HCT116 (cell line): ENCODE data around the gene LYRM7. TPM values are rescaled to one million over a fixed set of nuclear protein-coding genes. Genes with fewer than 3 reads are reported as not detected.
"Not testable (repeated sequence)": the region's sequence is repeated elsewhere in the genome, so short reads cannot be mapped to it uniquely, and the experiment has no call there.

ENCODE experiments used
- ATAC-seq: fragments of 200-7000 bp; cut with Tn5 transposase; 2 replicates; pipeline ENCODE4 v1.9.1; 2020; ENCODE audit warnings: mild to moderate bottlenecking, moderate library complexity
- BruUV-seq: library from RNA; stranded (reverse); fragments of 400-500 nt; replicated peaks from 2 replicates; lab custom pipeline; 2021; lab: Mats Ljungman, UMichigan
- CTCF ChIA-PET: fragments of 300-600 bp; sonication (Branson Sonifier 250); formaldehyde crosslinking; loops from one replicate; lab custom pipeline; 2021; ENCODE audit warnings: antibody characterized with exemption; lab: Charles Lee
- POLR2A ChIA-PET: fragments of 300-600, 350-600 bp; sonication (Branson Sonifier 250); formaldehyde crosslinking; loops from one replicate; lab custom pipeline; 2021; ENCODE audit warnings: antibody characterized with exemption; lab: Charles Lee
- RAD21 ChIA-PET, 2 experiments: fragments of 300-600 bp; sonication (Branson Sonifier 250); formaldehyde crosslinking; loops; one replicate each; lab custom pipeline; 2023; ENCODE audit warnings: low total read pairs in 2 of 2; ENCODE audit not compliant: uncharacterized antibody in 2 of 2, unreplicated experiment in 2 of 2, low non-redundant PET in 1 of 2; lab: Charles Lee
- DNase-seq: peaks from one replicate; pipeline ENCODE4 v3.0.0-alpha.2; 2010; ENCODE audit warnings: low read depth, low spot score
- H2AFZ ChIP-seq: fragments of 200-600 bp; shearing (Covaris generic), sonication (generic); 2 replicates; pipeline ENCODE4 v1.6.1; 2017; ENCODE audit warnings: low read depth, mixed run types, mixed read lengths, antibody characterized with exemption, low read length; ENCODE audit not compliant: poor library complexity, severe bottlenecking
- H3K27ac ChIP-seq: 2 replicates; pipeline ENCODE4 v1.5.1; 2012; ENCODE audit warnings: low read depth, low read length
- H3K27me3 ChIP-seq: fragments of 200-600 bp; sonication (generic); 2 replicates; pipeline ENCODE4 v1.6.1; 2016; ENCODE audit warnings: mixed run types, low read length, mixed read lengths; ENCODE audit not compliant: insufficient read depth
- H3K36me3 ChIP-seq, 2 experiments: fragments of 200-500 bp in 1 of 2; fragments of 200-600 bp in 1 of 2; sonication (Bioruptor generic) in 1 of 2; sonication (generic) in 1 of 2; 2 replicates each; pipeline versions ENCODE4 v1.5.1 to v1.6.1; 2014 to 2016; ENCODE audit warnings: low read length in 2 of 2, inconsistent platforms in 1 of 2, mixed read lengths in 1 of 2, mixed run types in 1 of 2; ENCODE audit not compliant: insufficient read depth in 2 of 2, control insufficient read depth in 1 of 2
- H3K4me1 ChIP-seq, 2 experiments: fragments of 200-600 bp in 1 of 2; sonication (generic) in 1 of 2; 2 replicates each; pipeline versions ENCODE4 v1.5.1 to v1.6.1; 2012 to 2017; ENCODE audit warnings: low read length in 2 of 2, inconsistent platforms in 1 of 2, mild to moderate bottlenecking in 1 of 2, mixed read lengths in 1 of 2, mixed run types in 1 of 2, moderate library complexity in 1 of 2; ENCODE audit not compliant: insufficient read depth in 2 of 2, control insufficient read depth in 1 of 2
- H3K4me2 ChIP-seq: fragments of 200-600 bp; sonication (generic); 2 replicates; pipeline ENCODE4 v1.6.1; 2017; ENCODE audit warnings: mixed run types, low read length, mixed read lengths
- H3K4me3 ChIP-seq, 2 experiments: fragments of 200-600 bp in 1 of 2; sonication (generic) in 1 of 2; replicated peaks in 1 of 2; 2 replicates each; pipeline ENCODE4 v1.5.1; 2011 to 2016; ENCODE audit warnings: low read length in 2 of 2, control low read depth in 1 of 2, low read depth in 1 of 2, mild to moderate bottlenecking in 1 of 2, mixed read lengths in 1 of 2, mixed run types in 1 of 2
- H3K79me2 ChIP-seq: fragments of 200-600 bp; sonication (generic); 2 replicates; pipeline ENCODE4 v1.6.1; 2017; ENCODE audit warnings: mild to moderate bottlenecking, mixed run types, low read length, moderate library complexity, mixed read lengths; ENCODE audit not compliant: insufficient read depth
- H3K9ac ChIP-seq: fragments of 200-600 bp; sonication (generic); 2 replicates; pipeline ENCODE4 v1.6.1; 2016; ENCODE audit warnings: low read length, mixed read lengths
- H3K9me2 ChIP-seq: fragments of 200-600 bp; sonication (generic), shearing (Covaris generic); 2 replicates; pipeline ENCODE4 v1.6.1; 2017; ENCODE audit warnings: mixed run types, mild to moderate bottlenecking, moderate library complexity; ENCODE audit not compliant: insufficient read depth
- H3K9me3 ChIP-seq, 2 experiments: fragments of 200-500 bp in 1 of 2; fragments of 200-600 bp in 1 of 2; sonication (Bioruptor generic) in 1 of 2; sonication (generic) in 1 of 2; 2 replicates each; pipeline ENCODE4 v1.6.1; 2014 to 2017; ENCODE audit warnings: low read length in 2 of 2, mixed read lengths in 2 of 2, inconsistent platforms in 1 of 2, low read depth in 1 of 2, mild to moderate bottlenecking in 1 of 2, mixed run types in 1 of 2, moderate library complexity in 1 of 2; ENCODE audit not compliant: control insufficient read depth in 1 of 2, insufficient read depth in 1 of 2
- H4K20me1 ChIP-seq: fragments of 200-600 bp; sonication (generic), shearing (Covaris generic); 2 replicates; pipeline ENCODE4 v1.6.1; 2017; ENCODE audit warnings: mixed run types, mild to moderate bottlenecking, moderate library complexity; ENCODE audit not compliant: insufficient read depth
- EGR1 ChIP-seq: IDR thresholded peaks from 2 replicates; pipeline ENCODE4 v1.6.1; 2012; ENCODE audit warnings: low read depth
- EZH2 ChIP-seq: fragments of 200-600 bp; sonication (generic); IDR thresholded peaks from 2 replicates; pipeline ENCODE4 v1.6.1; 2017; ENCODE audit warnings: antibody characterized with exemption, mixed run types
- EZH2phosphoT487 ChIP-seq: fragments of 200-600 bp; IDR thresholded peaks from 2 replicates; pipeline ENCODE4 v1.6.1; 2018; ENCODE audit warnings: antibody characterized with exemption, borderline replicate concordance
- FOSL1 ChIP-seq: IDR thresholded peaks from 2 replicates; pipeline ENCODE4 v1.6.1; 2012; ENCODE audit warnings: low read depth
- JUND ChIP-seq: IDR thresholded peaks from 2 replicates; pipeline ENCODE4 v1.6.1; 2012
- POLR2A ChIP-seq: IDR thresholded peaks from 2 replicates; pipeline ENCODE4 v1.7.0; 2011; ENCODE audit warnings: borderline replicate concordance; ENCODE audit not compliant: insufficient read depth, insufficient read length; ENCODE audit errors: extremely low read depth
- POLR2AphosphoS5 ChIP-seq: IDR thresholded peaks from 2 replicates; pipeline ENCODE4 v1.6.1; 2011; ENCODE audit warnings: mild to moderate bottlenecking, low read depth, low read length, moderate library complexity
- SIN3A ChIP-seq: IDR thresholded peaks from 2 replicates; pipeline ENCODE4 v1.6.1; 2012; ENCODE audit warnings: low read depth
- SP1 ChIP-seq: IDR thresholded peaks from 2 replicates; pipeline ENCODE4 v1.6.1; 2012; ENCODE audit warnings: low read depth
- SRF ChIP-seq: IDR thresholded peaks from 2 replicates; pipeline ENCODE4 v1.6.1; 2012; ENCODE audit warnings: low read depth
- TCF7L2 ChIP-seq: IDR thresholded peaks from 2 replicates; pipeline ENCODE4 v1.7.0; 2011; ENCODE audit warnings: borderline replicate concordance, inconsistent platforms; ENCODE audit not compliant: insufficient read depth, insufficient read length; ENCODE audit errors: extremely low read depth
- intact Hi-C: fragments of 100-400 bp; cut with micrococcal nuclease; formaldehyde crosslinking; loops from 2 replicates; pipeline ENCODE4 v1.10.0; 2022
- total RNA-seq: library from RNA; stranded (reverse); gene quantifications from one replicate; pipeline ENCODE4 v1.2.1, GENCODE V29; 2021; ENCODE audit not compliant: unreplicated experiment
- TF ChIP-seq, protein P1 (sequence below): IDR thresholded peaks from 2 replicates; pipeline ENCODE4 v1.6.1; 2012; ENCODE audit warnings: low read depth
- TF ChIP-seq, protein P2 (sequence below): IDR thresholded peaks from 2 replicates; pipeline ENCODE4 v1.6.1; 2012
- TF ChIP-seq, protein P3 (sequence below): IDR thresholded peaks from 2 replicates; pipeline ENCODE4 v1.6.1; 2012
- TF ChIP-seq, protein P4 (sequence below): IDR thresholded peaks from 2 replicates; pipeline ENCODE4 v1.6.1; 2011; ENCODE audit warnings: mild to moderate bottlenecking, low read length, moderate library complexity; ENCODE audit not compliant: insufficient replicate concordance; ENCODE audit errors: extremely low read depth

The LYRM7 gene
- total RNA-seq, 1 experiment from 2014 or later: 14.4 TPM

DNA sequence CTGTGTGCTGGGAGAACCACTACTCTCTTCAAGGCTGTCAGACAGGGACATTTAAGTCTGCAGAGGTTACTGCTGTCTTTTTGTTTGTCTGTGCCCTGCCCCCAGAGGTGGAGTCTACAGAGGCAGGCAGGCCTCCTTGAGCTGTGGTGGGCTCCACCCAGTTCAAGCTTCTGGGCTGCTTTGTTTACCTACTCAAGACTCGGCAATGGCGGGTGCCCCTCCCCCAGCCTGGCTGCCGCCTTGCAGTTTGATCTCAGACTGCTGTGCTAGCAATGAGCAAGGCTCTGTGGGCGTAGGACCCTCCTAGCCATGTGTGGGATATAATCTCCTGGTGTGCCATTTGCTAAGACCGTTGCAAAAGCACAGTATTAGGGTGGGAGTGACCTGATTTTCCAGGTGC lies 32.3 kb upstream of the LYRM7 start:
- H3K4me2 ChIP-seq, H3K4me1 ChIP-seq, H3K79me2 ChIP-seq, RAD21 ChIA-PET, H4K20me1 ChIP-seq, H3K9me3 ChIP-seq, BruUV-seq, intact Hi-C loops, H3K36me3 ChIP-seq, H3K4me3 ChIP-seq, H3K9ac ChIP-seq, H3K9me2 ChIP-seq, H3K27ac ChIP-seq, H3K27me3 ChIP-seq, CTCF ChIA-PET, DNase-seq, POLR2A ChIA-PET, H2AFZ ChIP-seq, ATAC-seq: not testable (repeated sequence)

DNA sequence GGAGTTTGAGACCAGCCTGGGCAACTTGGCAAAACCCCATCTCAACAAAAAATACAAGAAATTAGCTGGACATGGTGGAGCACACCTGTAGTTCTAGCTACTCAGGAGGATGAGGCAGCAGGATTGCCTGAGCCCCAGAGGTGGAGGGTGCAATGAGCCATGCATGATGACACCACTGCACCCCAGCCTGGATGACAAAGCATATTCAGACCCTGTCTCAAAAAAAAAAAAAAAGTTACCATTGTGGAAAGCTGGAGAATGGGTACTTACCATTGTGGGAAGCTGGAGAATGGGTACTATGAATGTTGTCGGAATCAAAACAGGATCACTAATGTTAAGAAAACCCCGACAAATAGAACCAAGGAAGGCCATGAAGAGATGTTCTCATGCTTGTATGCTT lies 31.4 kb upstream of the LYRM7 start:
- intact Hi-C loops: no loop called here
- no peak overlapping the region for H3K9ac ChIP-seq
- TF ChIP-seq, protein P1, sequence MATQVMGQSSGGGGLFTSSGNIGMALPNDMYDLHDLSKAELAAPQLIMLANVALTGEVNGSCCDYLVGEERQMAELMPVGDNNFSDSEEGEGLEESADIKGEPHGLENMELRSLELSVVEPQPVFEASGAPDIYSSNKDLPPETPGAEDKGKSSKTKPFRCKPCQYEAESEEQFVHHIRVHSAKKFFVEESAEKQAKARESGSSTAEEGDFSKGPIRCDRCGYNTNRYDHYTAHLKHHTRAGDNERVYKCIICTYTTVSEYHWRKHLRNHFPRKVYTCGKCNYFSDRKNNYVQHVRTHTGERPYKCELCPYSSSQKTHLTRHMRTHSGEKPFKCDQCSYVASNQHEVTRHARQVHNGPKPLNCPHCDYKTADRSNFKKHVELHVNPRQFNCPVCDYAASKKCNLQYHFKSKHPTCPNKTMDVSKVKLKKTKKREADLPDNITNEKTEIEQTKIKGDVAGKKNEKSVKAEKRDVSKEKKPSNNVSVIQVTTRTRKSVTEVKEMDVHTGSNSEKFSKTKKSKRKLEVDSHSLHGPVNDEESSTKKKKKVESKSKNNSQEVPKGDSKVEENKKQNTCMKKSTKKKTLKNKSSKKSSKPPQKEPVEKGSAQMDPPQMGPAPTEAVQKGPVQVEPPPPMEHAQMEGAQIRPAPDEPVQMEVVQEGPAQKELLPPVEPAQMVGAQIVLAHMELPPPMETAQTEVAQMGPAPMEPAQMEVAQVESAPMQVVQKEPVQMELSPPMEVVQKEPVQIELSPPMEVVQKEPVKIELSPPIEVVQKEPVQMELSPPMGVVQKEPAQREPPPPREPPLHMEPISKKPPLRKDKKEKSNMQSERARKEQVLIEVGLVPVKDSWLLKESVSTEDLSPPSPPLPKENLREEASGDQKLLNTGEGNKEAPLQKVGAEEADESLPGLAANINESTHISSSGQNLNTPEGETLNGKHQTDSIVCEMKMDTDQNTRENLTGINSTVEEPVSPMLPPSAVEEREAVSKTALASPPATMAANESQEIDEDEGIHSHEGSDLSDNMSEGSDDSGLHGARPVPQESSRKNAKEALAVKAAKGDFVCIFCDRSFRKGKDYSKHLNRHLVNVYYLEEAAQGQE: no peak
- TF ChIP-seq JUND (no peak), SRF (no peak), TCF7L2 (no peak), FOSL1 (no peak), POLR2AphosphoS5 (no peak), EZH2phosphoT487 (no peak), POLR2A (no peak), EGR1 (no peak), EZH2 (no peak), SP1 (no peak), SIN3A (no peak)
- TF ChIP-seq, protein P2, sequence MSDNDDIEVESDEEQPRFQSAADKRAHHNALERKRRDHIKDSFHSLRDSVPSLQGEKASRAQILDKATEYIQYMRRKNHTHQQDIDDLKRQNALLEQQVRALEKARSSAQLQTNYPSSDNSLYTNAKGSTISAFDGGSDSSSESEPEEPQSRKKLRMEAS: no peak
- TF ChIP-seq, protein P3, sequence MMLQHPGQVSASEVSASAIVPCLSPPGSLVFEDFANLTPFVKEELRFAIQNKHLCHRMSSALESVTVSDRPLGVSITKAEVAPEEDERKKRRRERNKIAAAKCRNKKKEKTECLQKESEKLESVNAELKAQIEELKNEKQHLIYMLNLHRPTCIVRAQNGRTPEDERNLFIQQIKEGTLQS: no peak
- TF ChIP-seq, protein P4, sequence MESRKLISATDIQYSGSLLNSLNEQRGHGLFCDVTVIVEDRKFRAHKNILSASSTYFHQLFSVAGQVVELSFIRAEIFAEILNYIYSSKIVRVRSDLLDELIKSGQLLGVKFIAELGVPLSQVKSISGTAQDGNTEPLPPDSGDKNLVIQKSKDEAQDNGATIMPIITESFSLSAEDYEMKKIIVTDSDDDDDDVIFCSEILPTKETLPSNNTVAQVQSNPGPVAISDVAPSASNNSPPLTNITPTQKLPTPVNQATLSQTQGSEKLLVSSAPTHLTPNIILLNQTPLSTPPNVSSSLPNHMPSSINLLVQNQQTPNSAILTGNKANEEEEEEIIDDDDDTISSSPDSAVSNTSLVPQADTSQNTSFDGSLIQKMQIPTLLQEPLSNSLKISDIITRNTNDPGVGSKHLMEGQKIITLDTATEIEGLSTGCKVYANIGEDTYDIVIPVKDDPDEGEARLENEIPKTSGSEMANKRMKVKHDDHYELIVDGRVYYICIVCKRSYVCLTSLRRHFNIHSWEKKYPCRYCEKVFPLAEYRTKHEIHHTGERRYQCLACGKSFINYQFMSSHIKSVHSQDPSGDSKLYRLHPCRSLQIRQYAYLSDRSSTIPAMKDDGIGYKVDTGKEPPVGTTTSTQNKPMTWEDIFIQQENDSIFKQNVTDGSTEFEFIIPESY: no peak
- H4K20me1 ChIP-seq: no peaks in the 10 kb centered on the region
- H3K27me3 ChIP-seq: no peaks in the 10 kb centered on the region
- ChIA-PET POLR2A (no interaction called here), RAD21 (no interaction called here), CTCF (no interaction called here)
- no peaks in the 10 kb centered on the region for H3K79me2 ChIP-seq
- H3K4me3 ChIP-seq: no peak overlapping the region
- DNase-seq (no peak), ATAC-seq (no peak)
- H3K9me2 ChIP-seq: no peaks in the 10 kb centered on the region
- H2AFZ ChIP-seq: no peak overlapping the region
- H3K36me3 ChIP-seq: no peaks in the 10 kb centered on the region
- BruUV-seq: no TSS peak
- H3K27ac ChIP-seq: no peak overlapping the region
- no peak overlapping the region for H3K4me2 ChIP-seq
- H3K9me3 ChIP-seq: no peaks in the 10 kb centered on the region
- no peaks in the 10 kb centered on the region for H3K4me1 ChIP-seq
